GM23338 (cell line): ENCODE results near the gene SEMA4D. TPM values are rescaled to one million over a fixed set of nuclear protein-coding genes. Genes with fewer than 3 reads are reported as not detected.

ENCODE experiments used
- ATAC-seq: fragments of 200-7000 bp; cut with Tn5 transposase; 3 replicates; pipeline ENCODE4 v1.9.1; 2020
- DNase-seq: peaks from one replicate; pipeline ENCODE4 v3.0.0-alpha.2; 2015; ENCODE audit warnings: low spot score
- H2AFZ ChIP-seq: fragments of 200-600 bp; sonication (generic); 2 replicates; pipeline ENCODE4 v1.8.0; 2016; ENCODE audit warnings: antibody characterized with exemption, mild to moderate bottlenecking, moderate library complexity
- H3F3A ChIP-seq: fragments of 200-600 bp; sonication (generic); replicated peaks from 2 replicates; pipeline ENCODE4 v1.8.0; 2017; ENCODE audit warnings: antibody characterized with exemption, mixed run types, low read depth
- H3K27ac ChIP-seq: fragments of 200-600 bp; sonication (generic); 2 replicates; pipeline ENCODE4 v1.6.1; 2016; ENCODE audit warnings: low read depth
- H3K27me3 ChIP-seq: fragments of 200-600 bp; sonication (generic); 2 replicates; pipeline ENCODE4 v1.8.0; 2016; ENCODE audit warnings: mild to moderate bottlenecking, mixed run types, moderate library complexity; ENCODE audit not compliant: insufficient read depth
- H3K36me3 ChIP-seq: fragments of 200-600 bp; sonication (generic); 2 replicates; pipeline ENCODE4 v1.8.0; 2016; ENCODE audit warnings: mild to moderate bottlenecking; ENCODE audit not compliant: insufficient read depth
- H3K4me1 ChIP-seq: fragments of 200-600 bp; sonication (generic); 2 replicates; pipeline ENCODE4 v1.8.0; 2016; ENCODE audit warnings: mild to moderate bottlenecking, moderate library complexity; ENCODE audit not compliant: insufficient read depth
- H3K4me2 ChIP-seq: fragments of 200-600 bp; sonication (generic); 2 replicates; pipeline ENCODE4 v1.7.1; 2017; ENCODE audit warnings: mixed run types
- H3K4me3 ChIP-seq: fragments of 200-600 bp; sonication (generic); 2 replicates; pipeline ENCODE4 v1.6.1; 2016; ENCODE audit warnings: mixed run types
- H3K79me2 ChIP-seq: fragments of 200-600 bp; sonication (generic); replicated peaks from 2 replicates; pipeline ENCODE4 v1.8.0; 2017; ENCODE audit warnings: mild to moderate bottlenecking; ENCODE audit not compliant: insufficient read depth
- H3K9me2 ChIP-seq: fragments of 200-600 bp; sonication (generic); 2 replicates; pipeline ENCODE4 v1.8.0; 2017; ENCODE audit not compliant: insufficient read depth
- H4K20me1 ChIP-seq: fragments of 200-600 bp; sonication (generic); replicated peaks from 2 replicates; pipeline ENCODE4 v1.8.0; 2017; ENCODE audit warnings: mild to moderate bottlenecking; ENCODE audit not compliant: insufficient read depth
- H3K27ac Mint-ChIP-seq: 2 replicates; pipeline ENCODE4 v1.8.0; 2020; ENCODE audit warnings: inconsistent platforms, mild to moderate bottlenecking, moderate library complexity, mixed read lengths
- H3K27me3 Mint-ChIP-seq: 3 replicates; pipeline ENCODE4 v1.8.0; 2022; ENCODE audit warnings: low read depth, mild to moderate bottlenecking, moderate library complexity, mixed read lengths, inconsistent platforms; ENCODE audit not compliant: insufficient read depth, poor library complexity
- H3K36me3 Mint-ChIP-seq: 3 replicates; pipeline ENCODE4 v1.8.0; 2021; ENCODE audit warnings: low read depth, mild to moderate bottlenecking, inconsistent platforms, moderate library complexity, mixed read lengths
- H3K4me1 Mint-ChIP-seq: 3 replicates; pipeline ENCODE4 v1.8.0; 2020; ENCODE audit warnings: mild to moderate bottlenecking, inconsistent platforms, mixed read lengths
- H3K4me3 Mint-ChIP-seq: 3 replicates; pipeline ENCODE4 v1.8.0; 2021; ENCODE audit warnings: moderate library complexity, mild to moderate bottlenecking, inconsistent platforms, mixed read lengths
- H3K9me3 Mint-ChIP-seq: 3 replicates; pipeline ENCODE4 v1.8.0; 2020; ENCODE audit warnings: moderate library complexity, mild to moderate bottlenecking, inconsistent platforms, mixed read lengths
- CREB1 ChIP-seq: fragments of 250-450 bp; sonication (Bioruptor Pico); IDR thresholded peaks from 2 replicates; pipeline ENCODE4 v1.5.0; 2020; ENCODE audit warnings: low read depth, mild to moderate bottlenecking, moderate library complexity
- EZH2phosphoT487 ChIP-seq: fragments of 200-600 bp; sonication (generic); IDR thresholded peaks from one replicate; pipeline ENCODE4 v1.8.1; 2018; ENCODE audit warnings: antibody characterized with exemption; ENCODE audit not compliant: unreplicated experiment
- NANOG ChIP-seq: IDR thresholded peaks from 2 replicates; pipeline ENCODE4 v1.6.1; 2016; ENCODE audit warnings: antibody characterized with exemption, borderline replicate concordance
- ZNF331 ChIP-seq: fragments of 250-450 bp; sonication (Bioruptor Pico); IDR thresholded peaks from 2 replicates; pipeline ENCODE4 v1.5.0; 2020; ENCODE audit warnings: low read depth, mild to moderate bottlenecking, moderate library complexity
- ZNF462 ChIP-seq: fragments of 250-450 bp; sonication (Bioruptor Pico); IDR thresholded peaks from 2 replicates; pipeline ENCODE4 v1.5.0; 2020; ENCODE audit warnings: mild to moderate bottlenecking, moderate library complexity
- polyA plus RNA-seq: library from polyadenylated mRNA; unstranded; fragments of >200 nt; fragmentation: Nextera tagmentation; extraction: Ambion mirVana; gene quantifications from 2 replicates; pipeline ENCODE4 v1.2.1, GENCODE V29; 2016
- total RNA-seq: library from RNA; depleted of rRNA; stranded (reverse); fragments of >200 nt; shearing (Covaris generic); gene quantifications from 2 replicates; pipeline ENCODE4 v1.2.3, GENCODE V29; 2014

SEMA4D gene
- total and polyA plus RNA-seq, 2 experiments from 2014 or later, result 19.3 to 63.0 TPM

DNA sequence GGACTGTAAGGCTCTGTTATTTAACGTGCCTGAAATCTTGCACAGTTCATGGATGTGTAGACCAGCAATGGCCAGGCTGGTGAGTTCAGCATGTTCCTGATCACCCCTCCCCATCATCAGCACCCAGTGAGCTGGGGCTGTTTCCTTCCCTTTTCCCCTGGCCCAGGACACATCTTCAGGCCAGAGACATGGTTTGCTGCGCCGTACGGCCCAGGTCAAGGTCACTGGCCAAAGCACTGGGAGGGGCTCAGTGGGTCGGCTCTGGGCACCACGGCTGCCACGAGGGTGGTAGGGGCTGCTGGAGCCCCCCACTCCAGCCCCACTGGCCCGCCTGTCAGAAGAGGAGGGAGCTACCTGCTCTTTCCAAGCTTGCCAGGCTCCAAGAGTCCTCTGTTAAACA lies 55.9 kb downstream of the SEMA4D start:
- no peak for DNase-seq
- Histone ChIP-seq H3F3A (no peaks in the 10 kb centered on the region), H3K4me3 (no peak overlapping the region), H2AFZ (no peak overlapping the region), H3K27me3 (no peaks in the 10 kb centered on the region), H3K36me3 (no peaks in the 10 kb centered on the region), H3K4me2 (no peak overlapping the region), H3K4me1 (peaks cover 17% of the 10 kb centered on the region; the same call in 1 of the 2 replicates), H3K27ac (no peak overlapping the region), H3K9me2 (no peaks in the 10 kb centered on the region), H4K20me1 (peaks cover 3% of the 10 kb centered on the region; the same call in 1 of the 2 replicates), H3K79me2 (peaks cover 61% of the 10 kb centered on the region)
- H3K36me3 Mint-ChIP-seq, result peaks cover 8% of the 10 kb centered on the region; the same call in 2 of the 3 replicates
- no peak overlapping the region for H3K4me3 Mint-ChIP-seq
- no peak for ATAC-seq
- H3K27me3 Mint-ChIP-seq, result peaks cover 7% of the 10 kb centered on the region
- H3K27ac Mint-ChIP-seq, result no peak overlapping the region
- H3K9me3 Mint-ChIP-seq, result no peaks in the 10 kb centered on the region
- TF ChIP-seq NANOG, result no peak
- peaks cover 56% of the 10 kb centered on the region for H3K4me1 Mint-ChIP-seq

DNA sequence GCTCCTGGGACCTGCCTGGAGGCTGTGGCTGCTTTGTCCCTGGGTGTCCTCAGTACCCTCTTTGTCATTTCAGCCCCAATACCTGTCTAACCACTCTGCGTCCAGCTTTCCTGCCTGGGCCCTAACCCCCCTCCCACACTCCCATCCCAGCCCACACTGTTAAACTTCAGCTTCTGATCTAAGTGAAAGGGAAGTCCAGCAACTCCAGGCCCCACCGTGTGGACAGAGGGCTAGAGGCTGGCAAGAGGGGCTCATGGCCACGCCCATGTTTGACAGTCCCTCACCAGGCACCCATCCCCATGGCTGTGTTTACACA lies 56.3 kb downstream of the SEMA4D start:
- Histone ChIP-seq H3K4me3 (no peak overlapping the region), H3F3A (peaks cover 3% of the 10 kb centered on the region; the same call in 1 of the 2 replicates), H3K36me3 (no peaks in the 10 kb centered on the region), H4K20me1 (peaks cover 3% of the 10 kb centered on the region; the same call in 1 of the 2 replicates), H3K27ac (no peak overlapping the region), H3K9me2 (no peaks in the 10 kb centered on the region), H3K4me1 (peaks cover 21% of the 10 kb centered on the region), H3K27me3 (no peaks in the 10 kb centered on the region), H2AFZ (no peak overlapping the region), H3K4me2 (no peak overlapping the region), H3K79me2 (peaks cover 59% of the 10 kb centered on the region)
- peaks cover 8% of the 10 kb centered on the region; the same call in 2 of the 3 replicates for H3K36me3 Mint-ChIP-seq
- H3K27me3 Mint-ChIP-seq, result peaks cover 7% of the 10 kb centered on the region
- H3K4me1 Mint-ChIP-seq, result peaks cover 57% of the 10 kb centered on the region
- no peaks in the 10 kb centered on the region for H3K9me3 Mint-ChIP-seq
- ATAC-seq, result no peak
- TF ChIP-seq ZNF331 (CRISPR knock-in tag) (no peak), ZNF462 (CRISPR knock-in tag) (no peak), CREB1 (no peak), EZH2phosphoT487 (no peak)
- no peak overlapping the region; the same call in 1 of the 2 replicates for H3K27ac Mint-ChIP-seq
- DNase-seq, result no peak
- no peak overlapping the region for H3K4me3 Mint-ChIP-seq
